ENCODE data around the gene PEAR1.

Gene PEAR1

GRCh38 chr1:156938813-156939212 lies 45.3 kb downstream of the PEAR1 start:
- Histone ChIP-seq H4K20me1 (ENCODE audit: insufficient read depth, low read length) (no peaks in the 10 kb centered on the region; the same call in 1 of the 2 replicates), H3K9ac (ENCODE audit: low read depth, low read length) (no peak overlapping the region), H3K27ac (ENCODE audit: low read length) (no peak overlapping the region)

GRCh38 chr1:156939786-156940334 lies 46.3 kb downstream of the PEAR1 start:
- H3K27ac ChIP-seq (ENCODE audit: low read length): no peak overlapping the region
- H3K4me1 ChIP-seq (ENCODE audit: insufficient read depth, low read length): no peaks in the 10 kb centered on the region
- H3K9ac ChIP-seq (ENCODE audit: low read depth, low read length): no peak overlapping the region
- TF ChIP-seq, protein P1, sequence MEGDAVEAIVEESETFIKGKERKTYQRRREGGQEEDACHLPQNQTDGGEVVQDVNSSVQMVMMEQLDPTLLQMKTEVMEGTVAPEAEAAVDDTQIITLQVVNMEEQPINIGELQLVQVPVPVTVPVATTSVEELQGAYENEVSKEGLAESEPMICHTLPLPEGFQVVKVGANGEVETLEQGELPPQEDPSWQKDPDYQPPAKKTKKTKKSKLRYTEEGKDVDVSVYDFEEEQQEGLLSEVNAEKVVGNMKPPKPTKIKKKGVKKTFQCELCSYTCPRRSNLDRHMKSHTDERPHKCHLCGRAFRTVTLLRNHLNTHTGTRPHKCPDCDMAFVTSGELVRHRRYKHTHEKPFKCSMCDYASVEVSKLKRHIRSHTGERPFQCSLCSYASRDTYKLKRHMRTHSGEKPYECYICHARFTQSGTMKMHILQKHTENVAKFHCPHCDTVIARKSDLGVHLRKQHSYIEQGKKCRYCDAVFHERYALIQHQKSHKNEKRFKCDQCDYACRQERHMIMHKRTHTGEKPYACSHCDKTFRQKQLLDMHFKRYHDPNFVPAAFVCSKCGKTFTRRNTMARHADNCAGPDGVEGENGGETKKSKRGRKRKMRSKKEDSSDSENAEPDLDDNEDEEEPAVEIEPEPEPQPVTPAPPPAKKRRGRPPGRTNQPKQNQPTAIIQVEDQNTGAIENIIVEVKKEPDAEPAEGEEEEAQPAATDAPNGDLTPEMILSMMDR (IDR thresholded peaks at IDR 0.05; ENCODE audit: borderline replicate concordance, extremely low read depth, low read length, poor library complexity, severe bottlenecking): no peak
- TF ChIP-seq EZH2 (IDR thresholded peaks at IDR 0.05; ENCODE audit: borderline replicate concordance, low read depth, low read length, severe bottlenecking): no peak
- H2AFZ ChIP-seq (ENCODE audit: low read depth, low read length): no peak overlapping the region
- no peaks in the 10 kb centered on the region; the same call in 1 of the 2 replicates for H4K20me1 ChIP-seq (ENCODE audit: insufficient read depth, low read length)
- no peak overlapping the region for H3K4me2 ChIP-seq (ENCODE audit: insufficient read depth, low read length)
- H3K79me2 ChIP-seq (ENCODE audit: insufficient read depth, low read length): no peaks in the 10 kb centered on the region
- DNase-seq (no peak), ATAC-seq (ENCODE audit: insufficient read depth, low read depth) (no peak)
- H3K4me3 ChIP-seq (ENCODE audit: low read depth in 1 of 2, low read length in 2 of 2): no peak overlapping the region
- peaks cover 30% of the 10 kb centered on the region for H3K27me3 ChIP-seq (ENCODE audit: insufficient read depth, low read length, poor library complexity)
- no peaks in the 10 kb centered on the region for H3K36me3 ChIP-seq (ENCODE audit: insufficient read depth, low read length)
- H3K9me3 ChIP-seq (ENCODE audit: insufficient read depth, low read length, severe bottlenecking): no peaks in the 10 kb centered on the region

More at GRCh38 chr1:156938813-156939212, 45.3 kb downstream of the PEAR1 start:
- ATAC-seq (ENCODE audit: insufficient read depth, low read depth) (no peak), DNase-seq (no peak)
- H3K36me3 ChIP-seq (ENCODE audit: insufficient read depth, low read length): no peaks in the 10 kb centered on the region
- TF ChIP-seq, protein P1 (IDR thresholded peaks at IDR 0.05; ENCODE audit: borderline replicate concordance, extremely low read depth, low read length, poor library complexity, severe bottlenecking): no peak
- no peak for TF ChIP-seq EZH2 (IDR thresholded peaks at IDR 0.05; ENCODE audit: borderline replicate concordance, low read depth, low read length, severe bottlenecking)
- H2AFZ ChIP-seq (ENCODE audit: low read depth, low read length): no peak overlapping the region
- H3K79me2 ChIP-seq (ENCODE audit: insufficient read depth, low read length): no peaks in the 10 kb centered on the region
- H3K4me1 ChIP-seq (ENCODE audit: insufficient read depth, low read length): no peaks in the 10 kb centered on the region
- H3K4me2 ChIP-seq (ENCODE audit: insufficient read depth, low read length): no peak overlapping the region
- H3K27me3 ChIP-seq (ENCODE audit: insufficient read depth, low read length, poor library complexity): peaks cover 29% of the 10 kb centered on the region
- H3K9me3 ChIP-seq (ENCODE audit: insufficient read depth, low read length, severe bottlenecking): no peaks in the 10 kb centered on the region
- H3K4me3 ChIP-seq (ENCODE audit: low read depth in 1 of 2, low read length in 2 of 2): no peak overlapping the region

GRCh38 chr1:156941675-156942074 lies 48.2 kb downstream of the PEAR1 start:
- TF ChIP-seq, protein P1 (IDR thresholded peaks at IDR 0.05; ENCODE audit: borderline replicate concordance, extremely low read depth, low read length, poor library complexity, severe bottlenecking): no peak
- TF ChIP-seq EZH2 (IDR thresholded peaks at IDR 0.05; ENCODE audit: borderline replicate concordance, low read depth, low read length, severe bottlenecking): no peak
- Histone ChIP-seq H3K4me2 (ENCODE audit: insufficient read depth, low read length) (no peak overlapping the region), H3K27me3 (ENCODE audit: insufficient read depth, low read length, poor library complexity) (peaks cover 30% of the 10 kb centered on the region), H4K20me1 (ENCODE audit: insufficient read depth, low read length) (no peaks in the 10 kb centered on the region; the same call in 1 of the 2 replicates), H3K4me3 (ENCODE audit: low read depth in 1 of 2, low read length in 2 of 2) (no peak overlapping the region), H3K9me3 (ENCODE audit: insufficient read depth, low read length, severe bottlenecking) (no peaks in the 10 kb centered on the region), H3K79me2 (ENCODE audit: insufficient read depth, low read length) (no peaks in the 10 kb centered on the region), H3K27ac (ENCODE audit: low read length) (no peak overlapping the region), H3K9ac (ENCODE audit: low read depth, low read length) (no peak overlapping the region), H3K36me3 (ENCODE audit: insufficient read depth, low read length) (no peaks in the 10 kb centered on the region), H3K4me1 (ENCODE audit: insufficient read depth, low read length) (no peaks in the 10 kb centered on the region), H2AFZ (ENCODE audit: low read depth, low read length) (no peak overlapping the region)
- no peak for ATAC-seq (ENCODE audit: insufficient read depth, low read depth)
- DNase-seq: no peak
